B cell (primary cell): ENCODE data around the gene PAM. TPM values are rescaled to one million over a fixed set of nuclear protein-coding genes. Genes with fewer than 3 reads are reported as not detected.

Experiments used
- ATAC-seq: fragments of 200-7000 bp; cut with Tn5 transposase; one replicate; pipeline ENCODE4 v1.10.0; 2021; ENCODE audit warnings: low read depth, mild to moderate bottlenecking, moderate number of reproducible peaks, moderate library complexity
- CTCF ChIA-PET: fragments of 350-600 bp; sonication (Branson Sonifier 250); formaldehyde crosslinking; loops from one replicate; lab custom pipeline; 2021; ENCODE audit warnings: antibody characterized with exemption, inconsistent platforms; lab: Charles Lee
- POLR2A ChIA-PET: fragments of 350-600 bp; sonication (Branson Sonifier 250); formaldehyde crosslinking; loops from one replicate; lab custom pipeline; 2021; ENCODE audit warnings: antibody characterized with exemption; lab: Charles Lee
- DNase-seq: peaks from one replicate; pipeline ENCODE4 v3.0.0; 2013
- H2AFZ ChIP-seq: 2 replicates; pipeline ENCODE4 v1.6.1; 2012; ENCODE audit warnings: mild to moderate bottlenecking, low read depth, low read length; ENCODE audit not compliant: insufficient read depth, poor library complexity, severe bottlenecking
- H3K27ac ChIP-seq, 2 donors: 1 replicate in 1 of 2; 2 replicates in 1 of 2; pipeline ENCODE4 v1.5.1; 2012 to 2013; ENCODE audit warnings: low read length in 2 of 2, mild to moderate bottlenecking in 2 of 2, moderate library complexity in 1 of 2
- H3K27me3 ChIP-seq, 4 experiments: fragments of 200-600 bp in 1 of 4; sonication (generic) in 1 of 4; replicated peaks in 1 of 4; 1 replicate in 2 of 4; 2 replicates in 2 of 4; pipeline versions ENCODE4 v1.6.1 to v1.7.0; 2013 to 2016; ENCODE audit warnings: low read length in 3 of 4, mild to moderate bottlenecking in 2 of 4, mixed read lengths in 1 of 4, moderate library complexity in 1 of 4; ENCODE audit not compliant: insufficient read depth in 4 of 4, control insufficient read depth in 3 of 4; ENCODE audit errors: control extremely low read depth in 1 of 4
- H3K36me3 ChIP-seq, 2 experiments: replicated peaks in 1 of 2; 1 replicate in 1 of 2; 2 replicates in 1 of 2; pipeline versions ENCODE4 v1.6.1 to v1.7.1; 2013; ENCODE audit warnings: low read length in 1 of 2; ENCODE audit not compliant: insufficient read depth in 2 of 2, control insufficient read depth in 1 of 2; ENCODE audit errors: control extremely low read depth in 1 of 2, extremely low read depth in 1 of 2
- H3K4me1 ChIP-seq, 2 donors: fragments of 200-600 bp in 1 of 2; sonication (generic) in 1 of 2; 1 replicate in 1 of 2; 2 replicates in 1 of 2; pipeline versions ENCODE4 v1.5.1 to v1.6.1; 2013 to 2017; ENCODE audit warnings: low read length in 2 of 2; ENCODE audit not compliant: control insufficient read depth in 2 of 2, insufficient read depth in 2 of 2
- H3K4me2 ChIP-seq: replicated peaks from 2 replicates; pipeline ENCODE3; 2012; ENCODE audit warnings: mild to moderate bottlenecking, low read depth, low read length; ENCODE audit not compliant: poor library complexity, severe bottlenecking
- H3K4me3 ChIP-seq, 5 experiments: fragments of 200-600 bp in 1 of 5; sonication (generic) in 1 of 5; 1 replicate in 3 of 5; 2 replicates in 2 of 5; pipeline versions ENCODE4 v1.5.1 to v1.7.0; 2011 to 2016; ENCODE audit warnings: low read length in 4 of 5, mild to moderate bottlenecking in 4 of 5, low read depth in 2 of 5, control low read depth in 1 of 5, moderate library complexity in 1 of 5; ENCODE audit not compliant: insufficient read depth in 1 of 5; ENCODE audit errors: control extremely low read depth in 1 of 5, extremely low read depth in 1 of 5
- H3K79me2 ChIP-seq: fragments of 200-600 bp; sonication (generic); one replicate; pipeline ENCODE4 v1.6.0; 2016; ENCODE audit warnings: low read length; ENCODE audit not compliant: control insufficient read depth, insufficient read depth
- H3K9ac ChIP-seq: fragments of 200-600 bp; sonication (generic); 2 replicates; pipeline ENCODE4 v1.6.1; 2017; ENCODE audit warnings: mild to moderate bottlenecking, low read length, moderate library complexity
- H3K9me3 ChIP-seq, 3 donors: one replicate each; pipeline versions ENCODE4 v1.6.1 to v1.7.1; 2013; ENCODE audit warnings: low read length in 2 of 3; ENCODE audit not compliant: control insufficient read depth in 2 of 3, insufficient read depth in 1 of 3; ENCODE audit errors: control extremely low read depth in 1 of 3
- H4K20me1 ChIP-seq: 2 replicates; pipeline ENCODE4 v1.6.0; 2012; ENCODE audit warnings: mild to moderate bottlenecking, low read length; ENCODE audit not compliant: insufficient read depth, control insufficient read depth, poor library complexity, severe bottlenecking
- H3K27ac Mint-ChIP-seq: one replicate; pipeline ENCODE4 v1.8.0; 2021; ENCODE audit warnings: mixed read lengths
- H3K27me3 Mint-ChIP-seq: one replicate; pipeline ENCODE4 v1.8.0; 2021; ENCODE audit warnings: mixed read lengths
- H3K4me1 Mint-ChIP-seq: one replicate; pipeline ENCODE4 v1.8.0; 2021; ENCODE audit warnings: mixed read lengths
- H3K4me3 Mint-ChIP-seq: one replicate; pipeline ENCODE4 v1.8.0; 2021; ENCODE audit warnings: mixed read lengths
- H3K9me3 Mint-ChIP-seq: one replicate; pipeline ENCODE4 v1.8.0; 2022; ENCODE audit warnings: mixed read lengths; ENCODE audit not compliant: insufficient read depth
- EZH2 ChIP-seq: IDR thresholded peaks from 2 replicates; pipeline ENCODE4 v1.6.1; 2012; ENCODE audit warnings: borderline replicate concordance, low read depth, mild to moderate bottlenecking, moderate library complexity, low read length; ENCODE audit not compliant: insufficient read depth, poor library complexity, severe bottlenecking
- WGBS: methylation state at CpG from one replicate; pipeline ENCODE4 v1.1.5; 2013; ENCODE audit warnings: missing lambda C conversion rate; ENCODE audit not compliant: insufficient coverage; 5-methylcytosine and 5-hydroxymethylcytosine counted together
- intact Hi-C: fragments of 100-400 bp; cut with micrococcal nuclease; formaldehyde crosslinking; loops from one replicate; pipeline ENCODE4 v1.10.0; 2022
- polyA plus RNA-seq: library from polyadenylated mRNA; depleted of rRNA; stranded (reverse); fragments of >200 nt; gene quantifications from 2 replicates; pipeline ENCODE4 v1.2.3, GENCODE V29; 2012
- total RNA-seq, 2 donors: library from RNA; stranded (reverse); fragments of 120-200 nt in 1 of 2; gene quantifications; 1 replicate in 1 of 2; 2 replicates in 1 of 2; pipeline versions ENCODE4 v1.2.3 to v1.2.4, GENCODE V29; 2013 to 2022
- TF ChIP-seq, protein P1 (sequence below): fragments of 200-600 bp; IDR thresholded peaks from one replicate; pipeline ENCODE4 v1.8.0; 2022; ENCODE audit warnings: antibody characterized with exemption, mild to moderate bottlenecking

Gene PAM
- total and polyA plus RNA-seq, 2 donors (not counting 1 experiment from before 2014, with no cell fraction given): 1.00 to 34.8 TPM

DNA sequence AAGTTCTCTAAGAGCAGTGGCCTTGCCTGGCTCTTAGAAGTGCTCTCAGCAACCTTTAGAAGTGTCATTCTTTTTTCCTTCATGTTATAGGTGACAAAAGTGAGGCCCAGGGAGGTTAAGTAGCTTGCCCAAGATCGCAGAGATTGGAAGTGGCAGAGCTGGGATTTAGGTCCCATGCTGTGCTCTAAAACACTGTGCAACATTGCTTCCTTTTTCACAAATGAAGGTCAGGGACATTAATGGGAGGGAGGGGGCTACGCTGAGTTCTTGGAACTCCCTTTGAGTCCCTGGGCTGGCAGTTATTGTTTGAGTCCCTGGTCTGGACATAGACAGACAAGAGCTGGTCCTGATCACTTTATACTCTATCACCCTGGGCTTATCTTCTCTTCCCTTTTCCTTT is 45.3 kb downstream of the PAM start:
- Mint-ChIP-seq H3K4me3 (no peak overlapping the region), H3K4me1 (peaks cover 14% of the 10 kb centered on the region)

DNA sequence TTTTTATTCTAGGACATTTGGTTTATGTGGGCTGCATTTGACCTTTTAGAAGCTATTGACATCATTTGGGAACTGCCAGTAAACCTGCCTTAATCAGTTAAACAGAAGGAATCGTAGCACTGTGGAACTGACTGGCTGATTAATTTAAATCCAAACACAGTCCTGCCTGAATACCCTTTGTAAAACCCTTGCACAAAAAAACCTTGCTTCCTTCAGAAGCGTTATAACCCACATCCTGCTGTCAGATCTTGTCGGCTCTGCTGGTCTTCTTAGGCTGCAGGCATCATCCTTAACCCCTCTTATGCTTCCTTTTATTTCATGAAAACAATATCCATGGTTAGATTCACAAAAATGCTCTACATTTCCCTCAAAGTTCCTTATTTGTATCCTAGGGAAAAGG is 46.3 kb downstream of the PAM start:
- Mint-ChIP-seq H3K27me3 (no peaks in the 10 kb centered on the region), H3K4me1 (peaks cover 14% of the 10 kb centered on the region), H3K9me3 (no peaks in the 10 kb centered on the region), H3K4me3 (no peak overlapping the region), H3K27ac (no peak overlapping the region)
- H3K27me3 ChIP-seq: no peaks in the 10 kb centered on the region
- H3K36me3 ChIP-seq: no peaks in the 10 kb centered on the region
- no peak overlapping the region for H3K9ac ChIP-seq
- 6% methylated on average over 3 of the region's 3 CpGs for WGBS
- no peak overlapping the region for H3K4me2 ChIP-seq
- POLR2A ChIA-PET: no interaction called here
- DNase-seq (no peak), ATAC-seq (no peak)
- TF ChIP-seq, protein P1, sequence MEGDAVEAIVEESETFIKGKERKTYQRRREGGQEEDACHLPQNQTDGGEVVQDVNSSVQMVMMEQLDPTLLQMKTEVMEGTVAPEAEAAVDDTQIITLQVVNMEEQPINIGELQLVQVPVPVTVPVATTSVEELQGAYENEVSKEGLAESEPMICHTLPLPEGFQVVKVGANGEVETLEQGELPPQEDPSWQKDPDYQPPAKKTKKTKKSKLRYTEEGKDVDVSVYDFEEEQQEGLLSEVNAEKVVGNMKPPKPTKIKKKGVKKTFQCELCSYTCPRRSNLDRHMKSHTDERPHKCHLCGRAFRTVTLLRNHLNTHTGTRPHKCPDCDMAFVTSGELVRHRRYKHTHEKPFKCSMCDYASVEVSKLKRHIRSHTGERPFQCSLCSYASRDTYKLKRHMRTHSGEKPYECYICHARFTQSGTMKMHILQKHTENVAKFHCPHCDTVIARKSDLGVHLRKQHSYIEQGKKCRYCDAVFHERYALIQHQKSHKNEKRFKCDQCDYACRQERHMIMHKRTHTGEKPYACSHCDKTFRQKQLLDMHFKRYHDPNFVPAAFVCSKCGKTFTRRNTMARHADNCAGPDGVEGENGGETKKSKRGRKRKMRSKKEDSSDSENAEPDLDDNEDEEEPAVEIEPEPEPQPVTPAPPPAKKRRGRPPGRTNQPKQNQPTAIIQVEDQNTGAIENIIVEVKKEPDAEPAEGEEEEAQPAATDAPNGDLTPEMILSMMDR: no peak
- no peak for TF ChIP-seq EZH2
- CTCF ChIA-PET: interaction anchor here (1.2 kb wide), 1 partner anchor 19 kb away, joined by 3 read pairs; no protein-coding TSS in a partner anchor
- H3K4me1 ChIP-seq: no peaks in the 10 kb centered on the region
- H3K79me2 ChIP-seq: no peaks in the 10 kb centered on the region
- no peak overlapping the region for H3K4me3 ChIP-seq
- intact Hi-C loops: loop anchor here (10.0 kb wide), 1 partner anchor 217 kb away; no protein-coding TSS in a partner anchor
- H3K27ac ChIP-seq: no peak overlapping the region
- H4K20me1 ChIP-seq: no peaks in the 10 kb centered on the region
- no peak overlapping the region for H2AFZ ChIP-seq
- no peaks in the 10 kb centered on the region for H3K9me3 ChIP-seq

More for the DNA sequence above, 45.3 kb downstream of the PAM start:
- POLR2A ChIA-PET: no interaction called here
- CTCF ChIA-PET: interaction anchor here (1.1 to 1.2 kb wide), 3 partner anchors 19 to 25 kb away, joined by 3 read pairs; no protein-coding TSS in a partner anchor
- H2AFZ ChIP-seq: no peak overlapping the region
- no peaks in the 10 kb centered on the region for H3K4me1 ChIP-seq
- no peaks in the 10 kb centered on the region for H3K9me3 ChIP-seq
- no peaks in the 10 kb centered on the region for H3K79me2 ChIP-seq
- Mint-ChIP-seq H3K27ac (no peak overlapping the region), H3K27me3 (no peaks in the 10 kb centered on the region), H3K9me3 (no peaks in the 10 kb centered on the region)
- no peaks in the 10 kb centered on the region for H3K36me3 ChIP-seq
- H3K27ac ChIP-seq: no peak overlapping the region
- no peak overlapping the region for H3K4me3 ChIP-seq
- ATAC-seq: no peak
- WGBS: no CpG with 5 or more reads among the region's 2 CpGs
- H4K20me1 ChIP-seq: no peaks in the 10 kb centered on the region
- H3K9ac ChIP-seq: no peak overlapping the region
- no peak overlapping the region for H3K4me2 ChIP-seq
- H3K27me3 ChIP-seq: no peaks in the 10 kb centered on the region
- intact Hi-C loops: loop anchor here (10.0 kb wide), 1 partner anchor 216 kb away; no protein-coding TSS in a partner anchor
- no peak for DNase-seq
- TF ChIP-seq, protein P1: no peak
- no peak for TF ChIP-seq EZH2
